Transverse colon (tissue), 4 donors: Measurements from ENCODE around the gene MTTP. TPM values are rescaled to one million over a fixed set of nuclear protein-coding genes. Genes with fewer than 3 reads are reported as not detected.

ENCODE experiments used
- DNase-seq: peaks from one replicate; pipeline ENCODE4 v3.0.0-alpha.2; 2019
- H3K27ac ChIP-seq, 4 donors: fragments of 200-600 bp; sonication (generic); 2 replicates each; pipeline ENCODE4 v1.5.1; 2016 to 2018; ENCODE audit warnings: inconsistent platforms in 4 of 4
- H3K27me3 ChIP-seq: fragments of 200-600 bp; sonication (generic); 2 replicates; pipeline ENCODE4 v1.5.1; 2017; ENCODE audit warnings: inconsistent platforms
- H3K36me3 ChIP-seq, 4 donors: fragments of 200-600 bp; sonication (generic); 2 replicates each; pipeline ENCODE4 v1.5.1; 2017 to 2019; ENCODE audit warnings: inconsistent platforms in 4 of 4
- H3K4me1 ChIP-seq, 4 donors: fragments of 200-600 bp; sonication (generic); 2 replicates each; pipeline ENCODE4 v1.5.1; 2017 to 2020; ENCODE audit warnings: inconsistent platforms in 4 of 4
- H3K4me3 ChIP-seq, 4 donors: fragments of 200-600 bp; sonication (generic); 1 replicate in 1 of 4; 2 replicates in 3 of 4; pipeline versions ENCODE4 v1.5.1 to v1.6.1; 2017 to 2019; ENCODE audit warnings: inconsistent platforms in 4 of 4
- H3K9me3 ChIP-seq, 2 donors: fragments of 200-600 bp; sonication (generic); 2 replicates each; pipeline ENCODE4 v1.5.1; 2017 to 2019; ENCODE audit warnings: inconsistent platforms in 2 of 2
- EP300 ChIP-seq: sonication (generic); formaldehyde crosslinking; IDR thresholded peaks from one replicate; pipeline ENCODE4 v1.6.1; 2017; ENCODE audit warnings: antibody characterized with exemption, low read depth
- POLR2A ChIP-seq: fragments of 450-650 bp; IDR thresholded peaks from one replicate; pipeline ENCODE4 v1.6.1; 2016; ENCODE audit warnings: antibody characterized with exemption, mild to moderate bottlenecking, moderate library complexity
- POLR2AphosphoS5 ChIP-seq, 3 donors: sonication (generic); formaldehyde crosslinking; IDR thresholded peaks; one replicate each; pipeline ENCODE4 v1.6.1; 2016; ENCODE audit warnings: antibody characterized with exemption in 3 of 3
- WGBS, 2 donors: methylation state at CpG; one replicate each; pipeline ENCODE4 v1.1.5; 2018; ENCODE audit warnings: low coverage in 1 of 2; 5-methylcytosine and 5-hydroxymethylcytosine counted together
- in situ Hi-C, 4 donors: fragments of 200-750 bp; cut with MboI; loops; one replicate each; pipeline versions ENCODE4 v1.15.0 to v1.15.1; 2017; ENCODE audit warnings: low sequenced_read_pairs in 3 of 4, low pct_ligation_motif_present in 1 of 4, low pct_unique_long_range_greater_than_20kb in 1 of 4
- intact Hi-C: fragments of 100-400 bp; cut with DNase I; formaldehyde crosslinking; loops from one replicate; pipeline ENCODE4 v1.15.1; 2023; ENCODE audit warnings: low total_unique reads
- total RNA-seq, 4 donors: library from RNA; depleted of rRNA; stranded (reverse); fragments of >200 nt; gene quantifications; one replicate each; pipeline ENCODE4 v1.1.0, GENCODE V29; 2016
- TF ChIP-seq, protein P1 (sequence below), 5 experiments: fragments of 200-600 bp in 3 of 5; fragments of 450-650 bp in 2 of 5; sonication (generic) in 3 of 5; IDR thresholded peaks; 1 replicate in 2 of 5; 2 replicates in 3 of 5; pipeline ENCODE4 v1.5.1; 2016 to 2017; ENCODE audit warnings: antibody characterized with exemption in 5 of 5, inconsistent platforms in 3 of 5, mild to moderate bottlenecking in 2 of 5, moderate library complexity in 1 of 5

MTTP gene
- total RNA-seq, 4 donors from 2014 or later: 0.41 TPM; not detected in 3

DNA sequence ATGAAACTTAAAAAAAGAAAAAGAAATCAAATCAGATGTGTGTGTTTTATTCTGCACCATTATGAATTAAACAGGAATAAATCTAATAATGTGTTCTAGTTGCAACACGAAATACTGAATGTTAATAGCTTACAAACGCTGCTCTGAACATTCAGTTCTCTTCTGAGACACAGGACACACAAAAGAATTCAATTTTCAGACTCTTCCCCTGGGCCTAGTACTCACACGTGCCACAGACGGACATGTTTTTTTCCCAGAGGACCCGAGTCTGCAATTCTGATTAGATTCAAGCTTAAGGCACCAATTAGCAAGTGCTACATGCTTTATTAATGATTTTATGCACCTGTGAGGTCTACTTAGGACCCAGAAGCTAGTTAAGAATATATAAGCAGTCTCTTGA lies 62.5 kb downstream of the MTTP start:
- H3K9me3 ChIP-seq: no peaks in the 10 kb centered on the region
- no peaks in the 10 kb centered on the region for H3K36me3 ChIP-seq

DNA sequence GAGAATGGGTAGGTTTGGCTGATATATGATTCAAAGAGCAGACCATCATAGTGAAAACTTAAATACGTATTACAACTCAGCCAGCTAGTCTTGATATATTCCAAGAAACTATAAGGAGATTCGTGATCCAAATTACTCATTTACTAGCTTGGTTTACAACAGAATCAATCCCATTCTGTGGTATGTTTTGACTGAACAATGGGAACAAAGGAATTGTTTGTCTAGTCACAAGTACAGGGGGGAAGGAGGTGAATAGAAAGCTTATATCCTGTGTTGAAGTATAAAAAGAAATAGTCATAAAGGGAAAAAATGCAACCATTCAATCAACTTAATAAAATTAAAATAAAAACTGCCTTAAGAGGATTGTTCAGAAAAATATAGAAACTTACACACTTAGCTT lies 66.1 kb downstream of the MTTP start:
- intact Hi-C loops: no loop called here
- H3K27ac ChIP-seq: no peak overlapping the region
- no peaks in the 10 kb centered on the region for H3K9me3 ChIP-seq
- no peaks in the 10 kb centered on the region for H3K4me1 ChIP-seq
- WGBS, 2 donors: 42 to 53% methylated on average over 2 of the region's 2 CpGs
- no peaks in the 10 kb centered on the region for H3K27me3 ChIP-seq
- TF ChIP-seq POLR2A: no peak
- TF ChIP-seq, protein P1, sequence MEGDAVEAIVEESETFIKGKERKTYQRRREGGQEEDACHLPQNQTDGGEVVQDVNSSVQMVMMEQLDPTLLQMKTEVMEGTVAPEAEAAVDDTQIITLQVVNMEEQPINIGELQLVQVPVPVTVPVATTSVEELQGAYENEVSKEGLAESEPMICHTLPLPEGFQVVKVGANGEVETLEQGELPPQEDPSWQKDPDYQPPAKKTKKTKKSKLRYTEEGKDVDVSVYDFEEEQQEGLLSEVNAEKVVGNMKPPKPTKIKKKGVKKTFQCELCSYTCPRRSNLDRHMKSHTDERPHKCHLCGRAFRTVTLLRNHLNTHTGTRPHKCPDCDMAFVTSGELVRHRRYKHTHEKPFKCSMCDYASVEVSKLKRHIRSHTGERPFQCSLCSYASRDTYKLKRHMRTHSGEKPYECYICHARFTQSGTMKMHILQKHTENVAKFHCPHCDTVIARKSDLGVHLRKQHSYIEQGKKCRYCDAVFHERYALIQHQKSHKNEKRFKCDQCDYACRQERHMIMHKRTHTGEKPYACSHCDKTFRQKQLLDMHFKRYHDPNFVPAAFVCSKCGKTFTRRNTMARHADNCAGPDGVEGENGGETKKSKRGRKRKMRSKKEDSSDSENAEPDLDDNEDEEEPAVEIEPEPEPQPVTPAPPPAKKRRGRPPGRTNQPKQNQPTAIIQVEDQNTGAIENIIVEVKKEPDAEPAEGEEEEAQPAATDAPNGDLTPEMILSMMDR (IDR thresholded peaks at IDR 0.05): no peak
- no peak for TF ChIP-seq POLR2AphosphoS5 (IDR thresholded peaks at IDR 0.05)
- TF ChIP-seq EP300: no peak
- no peak for DNase-seq
- no peaks in the 10 kb centered on the region for H3K36me3 ChIP-seq
- no peak overlapping the region for H3K4me3 ChIP-seq
- in situ Hi-C loops: no loop called here

More for the DNA sequence above, 62.5 kb downstream of the MTTP start:
- no peaks in the 10 kb centered on the region for H3K27me3 ChIP-seq
- in situ Hi-C loops: no loop called here
- DNase-seq: no peak
- H3K27ac ChIP-seq: no peak overlapping the region
- H3K4me3 ChIP-seq: no peak overlapping the region
- no peaks in the 10 kb centered on the region for H3K4me1 ChIP-seq
- TF ChIP-seq, protein P1 (IDR thresholded peaks at IDR 0.05): no peak
- TF ChIP-seq EP300: no peak
- no peak for TF ChIP-seq POLR2A
- no peak for TF ChIP-seq POLR2AphosphoS5 (IDR thresholded peaks at IDR 0.05)
- WGBS, 2 donors: 65 to 73% methylated on average over 4 to 5 of the region's 5 CpGs
- intact Hi-C loops: no loop called here

DNA sequence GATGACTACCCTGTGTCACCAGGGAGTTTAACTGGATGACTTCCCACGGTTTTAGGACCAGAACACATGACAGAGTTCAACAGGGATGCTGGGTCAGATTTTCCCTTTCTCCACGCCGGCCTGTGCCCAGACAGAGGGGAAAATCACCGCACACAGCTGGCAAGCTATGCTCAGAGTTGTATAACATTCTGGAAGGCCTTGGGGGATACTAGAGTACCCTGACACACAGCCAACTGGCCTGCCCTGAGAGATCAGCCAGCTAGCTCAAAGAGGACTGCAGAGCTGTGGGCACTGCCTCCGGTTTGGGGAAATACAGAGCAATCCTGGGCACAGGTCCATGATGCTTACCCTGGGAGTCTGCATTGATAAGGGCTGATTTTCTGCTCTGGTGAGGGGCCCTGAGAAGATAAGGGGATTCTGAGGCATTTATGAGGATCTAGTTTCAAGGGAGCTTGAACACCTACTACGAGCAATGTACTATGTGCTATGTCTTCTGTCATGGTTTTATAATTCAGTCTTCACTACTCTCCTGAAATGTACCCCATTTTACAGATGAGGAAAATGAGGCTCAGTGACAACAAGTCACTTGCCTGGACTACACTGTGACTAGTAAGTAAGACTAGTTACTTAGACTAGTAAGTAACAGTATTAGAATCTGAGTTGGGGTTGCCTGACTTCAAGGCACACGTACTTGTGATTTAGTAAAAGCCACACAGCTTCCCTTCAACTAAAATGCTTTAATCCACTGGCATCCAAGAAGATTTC lies 68.3 kb downstream of the MTTP start:
- H3K36me3 ChIP-seq: no peaks in the 10 kb centered on the region
- in situ Hi-C loops: no loop called here
- intact Hi-C loops: no loop called here
- DNase-seq: no peak
- no peaks in the 10 kb centered on the region for H3K27me3 ChIP-seq
- H3K4me3 ChIP-seq: no peak overlapping the region
- 71 to 75% methylated on average over 1 to 6 of the region's 7 CpGs for WGBS, 2 donors
- peak overlapping the region in 1 of 4 donors; percentile 1 for H3K27ac ChIP-seq
- TF ChIP-seq POLR2AphosphoS5 (IDR thresholded peaks at IDR 0.05) (no peak), EP300 (no peak), POLR2A (no peak)
- TF ChIP-seq, protein P1 (IDR thresholded peaks at IDR 0.05): no peak
- no peaks in the 10 kb centered on the region for H3K4me1 ChIP-seq
- no peaks in the 10 kb centered on the region for H3K9me3 ChIP-seq

DNA sequence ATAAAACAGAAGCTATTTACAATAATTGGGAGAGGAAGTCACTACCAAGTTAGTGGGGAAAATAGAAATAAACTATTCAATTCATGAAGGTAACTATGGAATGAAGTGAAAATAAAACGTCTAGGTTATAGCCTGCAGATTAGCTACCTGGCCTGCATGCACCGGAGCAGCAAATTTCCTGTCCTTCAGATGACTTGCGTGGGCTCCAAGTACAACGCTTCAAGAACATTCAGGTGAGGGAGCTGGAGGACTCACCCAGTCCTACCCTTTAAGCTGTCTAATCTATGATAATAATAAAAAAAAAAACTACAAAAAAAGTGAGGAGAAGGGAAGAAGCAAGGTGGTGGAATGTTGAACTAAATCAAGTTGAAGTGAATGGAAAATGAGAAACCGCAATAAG lies 69.8 kb downstream of the MTTP start:
- no peak for DNase-seq
- WGBS, 2 donors: 63 to 80% methylated on average over 5 of the region's 5 CpGs

More for the DNA sequence above, 69.8 kb downstream of the MTTP start:
- no peaks in the 10 kb centered on the region for H3K9me3 ChIP-seq
- intact Hi-C loops (no loop called here), in situ Hi-C loops (no loop called here)
- H3K36me3 ChIP-seq: no peaks in the 10 kb centered on the region
- H3K27me3 ChIP-seq: no peaks in the 10 kb centered on the region
- H3K4me1 ChIP-seq: no peaks in the 10 kb centered on the region
- H3K27ac ChIP-seq: no peak overlapping the region
- TF ChIP-seq EP300 (no peak), POLR2AphosphoS5 (IDR thresholded peaks at IDR 0.05) (no peak), POLR2A (no peak)
- TF ChIP-seq, protein P1 (IDR thresholded peaks at IDR 0.05): no peak
- H3K4me3 ChIP-seq: no peak overlapping the region
